Sciatic nerve (tissue), 2 donors: ENCODE measurements around the gene B4GALNT3. TPM values are rescaled to one million over a fixed set of nuclear protein-coding genes. Genes with fewer than 3 reads are reported as not detected.
A peak's percentile ranks its signal among the peaks of the same experiment; 100 is the strongest.
"Not testable (repeated sequence)": the region's sequence is repeated elsewhere in the genome, so short reads cannot be mapped to it uniquely, and the experiment has no call there.

ENCODE experiments used
- ATAC-seq: fragments of 200-7000 bp; cut with Tn5 transposase; one replicate; pipeline ENCODE4 v1.9.1; 2020; ENCODE audit warnings: mild to moderate bottlenecking, moderate library complexity
- DNase-seq: peaks from one replicate; pipeline ENCODE4 v3.0.0-alpha.2; 2020; ENCODE audit warnings: low spot score
- intact Hi-C: fragments of 100-400 bp; cut with DNase I; formaldehyde crosslinking; loops from one replicate; pipeline ENCODE4 v1.14.2; 2022
- total RNA-seq: library from RNA; stranded (reverse); fragmentation: NEBNext Ultra II Directional; extraction: Animal tissue kit (Norgen Biotek cat#: 25700); gene quantifications from one replicate; pipeline ENCODE4 v1.2.1, GENCODE V29; 2021
- donor health status: DM: no; HTN: no; CAD: no.
- donor health status: DM: no; HTN: no; CAD: no.

The B4GALNT3 gene
- total RNA-seq, 1 donor from 2014 or later = 28.8 TPM

GRCh38 chr12:577994-578747 is 118.4 kb downstream of the B4GALNT3 start:
- ATAC-seq = not testable (repeated sequence)
- intact Hi-C loops = loop anchor here (10.0 kb wide), 2 partner anchors 67 to 177 kb away; partner anchors contain the start of gene WNK1
- DNase-seq = peak; percentile 6

GRCh38 chr12:578748-579419 is 119.1 kb downstream of the B4GALNT3 start:
- intact Hi-C loops = loop anchor here (10.0 kb wide), 2 partner anchors 66 to 176 kb away; partner anchors contain the start of gene WNK1
- ATAC-seq (no peak), DNase-seq (no peak)

GRCh38 chr12:579420-580110 is 119.8 kb downstream of the B4GALNT3 start:
- DNase-seq (no peak), ATAC-seq (no peak)
- intact Hi-C loops = loop anchor here (10.0 kb wide), 2 partner anchors 65 to 175 kb away; partner anchors contain the start of gene WNK1

GRCh38 chr12:580813-581212 is 121.1 kb downstream of the B4GALNT3 start:
- no peak for ATAC-seq
- intact Hi-C loops = no loop called here
- DNase-seq = no peak

GRCh38 chr12:581321-581720 is 121.6 kb downstream of the B4GALNT3 start:
- DNase-seq (no peak), ATAC-seq (no peak)
- intact Hi-C loops = no loop called here

GRCh38 chr12:581746-582145 is 122.0 kb downstream of the B4GALNT3 start:
- DNase-seq = no peak

GRCh38 chr12:583251-583869 is 123.6 kb downstream of the B4GALNT3 start:
- intact Hi-C loops = no loop called here
- DNase-seq (no peak), ATAC-seq (peak; percentile 10)

More at GRCh38 chr12:581746-582145, 122.0 kb downstream of the B4GALNT3 start:
- intact Hi-C loops = no loop called here
- no peak for ATAC-seq

GRCh38 chr12:585062-586061 is 125.6 kb downstream of the B4GALNT3 start:
- intact Hi-C loops = no loop called here
- no peak for DNase-seq
- no peak for ATAC-seq

GRCh38 chr12:586318-587071 is 126.8 kb downstream of the B4GALNT3 start:
- intact Hi-C loops = no loop called here
- ATAC-seq = no peak
- DNase-seq = peak; percentile 4

- DNase-seq (peak; percentile 35), ATAC-seq (no peak)
These were observed 127.6 kb downstream of the B4GALNT3 start for GRCh38 chr12:587132-588023.

GRCh38 chr12:588024-588322 is 128.2 kb downstream of the B4GALNT3 start:
- DNase-seq (no peak), ATAC-seq (no peak)
- intact Hi-C loops = no loop called here

More at GRCh38 chr12:587132-588023, 127.6 kb downstream of the B4GALNT3 start:
- intact Hi-C loops = no loop called here

GRCh38 chr12:588646-589045 is 128.9 kb downstream of the B4GALNT3 start:
- intact Hi-C loops = no loop called here
- ATAC-seq (no peak), DNase-seq (no peak)

- intact Hi-C loops = no loop called here
- ATAC-seq (no peak), DNase-seq (peak; percentile 37)
These were observed 130.5 kb downstream of the B4GALNT3 start for GRCh38 chr12:590206-590750.

GRCh38 chr12:591167-592023 is 131.7 kb downstream of the B4GALNT3 start:
- ATAC-seq (no peak), DNase-seq (peak; percentile 45)
- intact Hi-C loops = no loop called here

GRCh38 chr12:592024-592505 is 132.3 kb downstream of the B4GALNT3 start:
- intact Hi-C loops = no loop called here
- DNase-seq (peak; percentile 23), ATAC-seq (no peak)
